A549 (cell line): Measurements from ENCODE around the gene UNC5B. TPM values are rescaled to one million over a fixed set of nuclear protein-coding genes. Genes with fewer than 3 reads are reported as not detected.
"Not testable (repeated sequence)": the region's sequence is repeated elsewhere in the genome, so short reads cannot be mapped to it uniquely, and the experiment has no call there.

ENCODE experiments used
- ATAC-seq, 2 experiments: fragments of 200-7000 bp in 1 of 2; fragments of >200 bp in 1 of 2; cut with Nextera tagmentation in 1 of 2; cut with Tn5 transposase in 1 of 2; 3 replicates each; pipeline versions ENCODE4 v1.8.0 to v1.9.1; 2018 to 2020; ENCODE audit warnings: mild to moderate bottlenecking in 1 of 2, moderate library complexity in 1 of 2
- CTCF ChIA-PET: fragments of 300-600 bp; sonication (Branson Sonifier 250); formaldehyde crosslinking; extraction: SDS; loops from one replicate; lab custom pipeline; 2021; ENCODE audit warnings: antibody characterized with exemption, inconsistent platforms; lab: Yijun Ruan, JAX
- POLR2A ChIA-PET: fragments of 350-600 bp; formaldehyde crosslinking; extraction: SDS; loops from one replicate; lab custom pipeline; 2021; ENCODE audit warnings: antibody characterized with exemption, inconsistent platforms; lab: Yijun Ruan, JAX
- DNase-seq, 2 experiments: peaks; one replicate each; pipeline versions ENCODE4 v3.0.0 to v3.0.0-alpha.2; 2011 to 2016; ENCODE audit warnings: low read depth in 1 of 2, low spot score in 1 of 2
- FAIRE-seq: peaks from 2 replicates; lab custom pipeline; 2011; peaks lifted over from hg19 to GRCh38; lab: Jason Lieb, UNC
- H3K27ac ChIP-seq, 2 experiments: fragments of >200 bp; sonication (Bioruptor Twin); formaldehyde crosslinking; 3 replicates each; pipeline ENCODE4 v1.5.1; 2016 to 2017
- H3K4me1 ChIP-seq: fragments of >200 bp; sonication (Bioruptor Twin); formaldehyde crosslinking; 3 replicates; pipeline ENCODE4 v1.6.1; 2016
- H3K4me2 ChIP-seq: fragments of >200 bp; sonication (Bioruptor Twin); formaldehyde crosslinking; 3 replicates; pipeline ENCODE4 v1.6.1; 2016
- H3K4me3 ChIP-seq: fragments of >200 bp; sonication (Bioruptor Twin); formaldehyde crosslinking; 3 replicates; pipeline ENCODE4 v1.5.1; 2016
- H3K9me3 ChIP-seq: fragments of >200 bp; sonication (Bioruptor Twin); formaldehyde crosslinking; 3 replicates; pipeline ENCODE4 v1.6.1; 2016
- BHLHE40 ChIP-seq: IDR thresholded peaks from 2 replicates; pipeline ENCODE4 v1.6.1; 2012; ENCODE audit warnings: low read depth, low read length, inconsistent platforms
- CTCF ChIP-seq: fragments of >200 bp; sonication (Bioruptor Twin); formaldehyde crosslinking; IDR thresholded peaks from 3 replicates; pipeline ENCODE4 v1.5.1; 2016
- FOSB ChIP-seq: fragments of 250-450 bp; sonication (Bioruptor Pico); IDR thresholded peaks from 2 replicates; pipeline ENCODE4 v1.5.0; 2020; ENCODE audit warnings: mild to moderate bottlenecking, moderate library complexity
- GATA3 ChIP-seq: IDR thresholded peaks from 2 replicates; pipeline ENCODE4 v1.6.1; 2012; ENCODE audit warnings: borderline replicate concordance
- KDM5A ChIP-seq: fragments of 200-600 bp; sonication (generic); IDR thresholded peaks from 2 replicates; pipeline ENCODE4 v1.6.1; 2016; ENCODE audit warnings: antibody characterized with exemption, mild to moderate bottlenecking
- PHF8 ChIP-seq: fragments of 200-600 bp; sonication (generic); IDR thresholded peaks from 2 replicates; pipeline ENCODE4 v1.6.1; 2016; ENCODE audit warnings: low read depth, mild to moderate bottlenecking, antibody characterized with exemption, moderate library complexity, borderline replicate concordance
- RCOR1 ChIP-seq: fragments of 150-350 bp; IDR thresholded peaks from 2 replicates; pipeline ENCODE4 v1.6.1; 2014; ENCODE audit warnings: antibody characterized with exemption, low read length, low read depth
- REST ChIP-seq: fragments of 200-600 bp; sonication (generic); IDR thresholded peaks from 2 replicates; pipeline ENCODE4 v1.6.1; 2016; ENCODE audit warnings: antibody characterized with exemption, mild to moderate bottlenecking, moderate library complexity
- RNF2 ChIP-seq: fragments of 200-600 bp; sonication (generic); IDR thresholded peaks from 2 replicates; pipeline ENCODE4 v1.6.1; 2016; ENCODE audit warnings: low read depth, mild to moderate bottlenecking, antibody characterized with exemption, moderate library complexity, borderline replicate concordance
- SMC3 ChIP-seq: fragments of >200 bp; sonication (Bioruptor Twin); formaldehyde crosslinking; IDR thresholded peaks from 3 replicates; pipeline ENCODE4 v1.6.1; 2018; ENCODE audit warnings: inconsistent platforms
- ZFP36 ChIP-seq: fragments of 450-650 bp; IDR thresholded peaks from 2 replicates; pipeline ENCODE4 v1.6.1; 2014; ENCODE audit warnings: borderline replicate concordance; ENCODE audit not compliant: partially characterized antibody
- ZSCAN20 ChIP-seq: fragments of 250-450 bp; sonication (Bioruptor Pico); IDR thresholded peaks from 2 replicates; pipeline ENCODE4 v1.8.0; 2022; ENCODE audit warnings: mild to moderate bottlenecking, moderate library complexity
- WGBS: methylation state at CpG from one replicate; pipeline ENCODE4 v1.1.6; 2017; ENCODE audit errors: missing lambda C conversion rate; 5-methylcytosine and 5-hydroxymethylcytosine counted together
- polyA plus RNA-seq, 4 experiments: library from polyadenylated mRNA; depleted of rRNA in 3 of 4; stranded (reverse); fragments of >200 nt; fragmentation: RNase III in 1 of 4; extraction: RNeasy Plus Mini Kit Qiagen cat#74134 plus additional on column Dnase treatment in 1 of 4; gene quantifications; 2 replicates in 3 of 4; 3 replicates in 1 of 4; pipeline ENCODE4 v1.2.3, GENCODE V29; 2011 to 2017

Gene UNC5B
- polyA plus RNA-seq, 2 of the 4 experiments (the other 2 are of a cell fraction), result 0.14 to 1.0 TPM

DNA sequence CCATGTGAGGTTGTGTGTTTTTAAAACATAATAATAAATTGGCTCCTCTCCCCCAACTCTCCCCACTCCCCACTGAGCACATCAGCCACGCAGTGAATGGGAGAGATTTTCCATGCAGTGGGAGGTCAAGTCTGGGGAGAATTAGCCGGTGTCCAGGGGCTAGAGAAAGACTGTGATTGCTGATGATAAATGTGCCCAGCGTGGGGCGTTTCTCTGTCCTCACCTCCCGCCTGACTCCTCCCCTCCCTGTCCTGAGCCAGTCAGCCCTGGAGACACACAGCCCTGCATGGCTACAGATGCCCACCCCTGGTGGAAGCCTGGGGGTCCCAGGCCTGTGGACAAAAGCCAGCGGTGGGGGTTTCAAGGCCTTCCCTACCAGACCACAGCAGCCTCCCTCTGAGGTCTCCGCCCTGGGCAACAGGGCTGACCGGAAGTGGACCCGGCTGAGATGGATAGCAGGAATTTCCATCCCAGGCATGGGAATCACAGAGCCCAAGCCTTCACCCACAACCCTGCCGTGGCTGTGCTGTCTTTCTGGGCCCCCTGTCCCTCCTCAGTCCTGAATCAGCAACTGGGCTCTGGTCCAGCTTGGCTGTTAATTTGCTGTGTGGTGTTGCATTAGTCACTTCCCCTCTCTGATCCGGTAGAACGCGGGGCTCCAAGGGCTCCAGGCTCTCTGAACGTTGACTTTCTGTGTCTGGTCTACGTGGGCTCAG lies 59.8 kb downstream of the UNC5B start:
- no peak overlapping the region for H3K4me2 ChIP-seq
- no peak for ATAC-seq

DNA sequence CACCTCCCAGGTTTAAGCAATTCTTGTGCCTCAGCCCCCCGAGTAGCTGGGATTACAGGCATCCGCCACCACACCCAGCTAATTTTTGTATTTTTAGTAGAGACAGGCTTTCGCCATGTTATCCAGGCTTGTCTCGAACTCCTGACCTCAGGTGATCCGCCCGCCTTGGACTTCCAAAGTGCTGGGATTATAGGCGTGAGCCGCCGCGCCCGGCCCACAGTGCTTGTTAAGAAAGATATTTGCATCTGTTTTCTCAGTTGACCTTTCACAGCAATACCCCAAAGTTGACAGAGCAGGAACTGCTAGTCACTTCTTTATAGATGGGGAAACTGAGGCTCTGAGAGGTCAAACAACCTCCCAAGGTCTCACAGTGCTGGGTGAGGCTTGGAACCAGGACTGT lies 60.6 kb downstream of the UNC5B start:
- DNase-seq, H3K4me3 ChIP-seq, H3K9me3 ChIP-seq, ATAC-seq, H3K27ac ChIP-seq, H3K4me1 ChIP-seq, POLR2A ChIA-PET, H3K4me2 ChIP-seq, FAIRE-seq: not testable (repeated sequence)
- 87% methylated on average over 11 of the region's 11 CpGs for WGBS
- CTCF ChIA-PET, result interaction anchor here (0.6 to 25.1 kb wide), 6 partner anchors 10 to 366 kb away, joined by 3 to 362 read pairs (median 24); no protein-coding TSS in a partner anchor

More for the DNA sequence above, 59.8 kb downstream of the UNC5B start:
- CTCF ChIA-PET, result interaction anchor here (1.2 to 25.1 kb wide), 5 partner anchors 7 to 365 kb away, joined by 3 to 362 read pairs (median 49); no protein-coding TSS in a partner anchor
- no peak for DNase-seq
- peaks cover 3% of the 10 kb centered on the region; the same call in 1 of the 3 replicates for H3K4me1 ChIP-seq
- no peak overlapping the region for H3K27ac ChIP-seq
- no peak overlapping the region for H3K4me3 ChIP-seq
- no peaks in the 10 kb centered on the region for H3K9me3 ChIP-seq
- 45% methylated on average over 12 of the region's 15 CpGs for WGBS
- TF ChIP-seq ZFP36 (peak; percentile 66), KDM5A (no peak), RNF2 (no peak)
- POLR2A ChIA-PET, result no interaction called here
- FAIRE-seq, result no peak

DNA sequence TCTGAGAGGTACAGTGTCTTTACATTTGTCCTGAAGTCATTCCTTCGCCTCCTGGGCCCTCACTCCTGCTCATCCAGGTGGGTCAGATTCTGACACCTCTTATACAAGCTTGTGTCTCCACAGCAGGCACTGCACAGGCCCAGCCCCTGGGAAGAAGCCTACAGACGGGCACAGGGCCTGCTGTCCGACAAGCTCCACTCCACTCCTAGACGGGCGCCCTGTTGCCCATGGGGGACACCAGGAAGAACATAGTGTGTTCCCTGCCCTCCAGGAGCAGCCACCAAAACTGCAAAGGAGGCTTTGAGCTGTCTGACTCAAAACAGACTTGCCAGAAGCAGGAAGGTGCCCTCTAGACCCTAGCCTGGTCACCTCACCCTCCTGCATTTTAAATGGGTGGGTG lies 61.1 kb downstream of the UNC5B start:
- WGBS, result 58% methylated on average over 5 of the region's 5 CpGs
- Histone ChIP-seq H3K4me1 (0 out of 3 replicates have a peak, but pooled peaks cover 3% of the 10 kb centered on the region), H3K9me3 (no peaks in the 10 kb centered on the region), H3K4me3 (no peak overlapping the region), H3K27ac (no peak overlapping the region), H3K4me2 (no peak overlapping the region)
- ChIA-PET CTCF (interaction anchor here (1.1 to 25.1 kb wide), 6 partner anchors 10 to 367 kb away, joined by 3 to 362 read pairs (median 24); no protein-coding TSS in a partner anchor), POLR2A (no interaction called here)
- DNase-seq (no peak), ATAC-seq (no peak), FAIRE-seq (no peak)
- no peak for TF ChIP-seq GATA3
- TF ChIP-seq FOSB (CRISPR knock-in tag), result no peak

DNA sequence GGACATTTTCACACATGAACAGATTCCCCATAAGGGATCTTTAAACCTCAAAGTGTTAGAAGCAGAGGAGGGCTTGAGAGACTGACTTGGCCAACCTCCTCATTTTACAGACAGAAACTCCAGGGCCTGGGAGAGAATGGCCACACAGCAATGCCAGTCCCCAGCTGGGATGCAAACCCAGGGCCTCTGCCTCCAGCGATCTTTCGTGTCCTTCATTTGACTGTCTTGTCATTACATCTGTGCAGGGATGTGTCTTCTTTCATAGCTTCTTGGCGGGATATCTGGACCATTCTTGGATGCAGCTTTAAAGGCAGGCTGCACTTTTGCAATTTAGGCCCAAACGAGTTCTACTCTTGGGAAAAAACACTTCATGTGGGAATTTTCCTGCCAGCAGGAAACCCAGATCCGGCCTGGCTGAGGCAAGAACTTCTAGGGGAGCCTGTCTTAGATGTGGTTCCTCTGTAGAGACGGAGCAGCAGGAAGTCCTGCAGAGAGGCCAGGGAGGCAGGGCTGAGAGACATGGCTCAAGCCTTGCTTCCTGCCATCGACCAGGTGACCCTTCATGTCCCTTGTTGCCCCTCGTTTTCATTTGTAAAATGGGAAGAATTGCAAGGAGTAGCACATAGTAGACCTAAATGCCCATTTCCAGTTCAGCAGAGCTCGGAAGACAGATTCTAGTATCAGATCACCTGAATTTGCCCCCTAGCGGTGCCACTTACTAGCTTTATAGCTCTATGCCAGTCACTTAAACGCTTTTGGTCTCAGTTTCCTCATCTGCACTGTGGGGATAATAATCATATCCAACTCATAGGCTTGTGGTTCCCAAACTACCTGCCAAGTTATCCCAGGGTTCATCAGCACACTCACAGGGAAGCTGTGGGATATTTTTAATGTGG lies 62.8 kb downstream of the UNC5B start:
- peak in 1 of 2 experiments; percentile 12 for DNase-seq
- no peaks in the 10 kb centered on the region for H3K9me3 ChIP-seq
- ChIA-PET POLR2A (no interaction called here), CTCF (interaction anchor here (0.5 to 25.1 kb wide), 11 partner anchors 8 to 368 kb away, joined by 3 to 362 read pairs (median 4); no protein-coding TSS in a partner anchor)
- no peak for FAIRE-seq
- TF ChIP-seq REST (no peak), CTCF (0 out of 3 replicates have a peak, but pooled peaks have one; percentile 17), BHLHE40 (no peak), PHF8 (no peak), RCOR1 (no peak), ZSCAN20 (no peak), SMC3 (no peak)
- no peak overlapping the region for H3K27ac ChIP-seq
- WGBS, result 61% methylated on average over 11 of the region's 11 CpGs
- 0 out of 3 replicates have a peak, but pooled peaks cover 3% of the 10 kb centered on the region for H3K4me1 ChIP-seq
- peak in 1 of 2 experiments; percentile 33; a peak in 2 of 6 replicates for ATAC-seq
- no peak overlapping the region for H3K4me2 ChIP-seq
- H3K4me3 ChIP-seq, result no peak overlapping the region
